Mesenteric fat pad (tissue), 1 donor: ENCODE data around the gene DYNC1I2. TPM values are rescaled to one million over a fixed set of nuclear protein-coding genes. Genes with fewer than 3 reads are reported as not detected.
A peak's percentile ranks its signal among the peaks of the same experiment; 100 is the strongest.

Experiments used
- DNase-seq: peaks from one replicate; pipeline ENCODE4 v3.0.0-alpha.2; 2020; ENCODE audit warnings: low spot score
- long read RNA-seq: library from polyadenylated mRNA; unstranded; transcript quantifications from one replicate; pipeline ENCODE4 v2.0.0, GENCODE V29; 2020
- total RNA-seq: library from RNA; stranded (reverse); fragmentation: NEBNext Ultra II Directional; extraction: Animal tissue kit (Norgen Biotek cat#: 25700); gene quantifications from one replicate; pipeline ENCODE4 v1.2.1, GENCODE V29; 2021
- donor health status: DM: yes; HTN: yes; CAD: no.

DYNC1I2 gene
- total RNA-seq = 73.6 TPM
- long read RNA-seq, transcript DYNC1I2-201 (16 exons, 2,589 nt) = minor isoform, 13 of 59 reads
- long read RNA-seq, transcript DYNC1I2-203 (16 exons, 2,572 nt) = major isoform, 21 of 59 reads
- long read RNA-seq, partial matches to known transcripts = 12 of 59 reads
- long read RNA-seq, other reads (novel, unspliced or antisense) = 8 of 59 reads

DNA sequence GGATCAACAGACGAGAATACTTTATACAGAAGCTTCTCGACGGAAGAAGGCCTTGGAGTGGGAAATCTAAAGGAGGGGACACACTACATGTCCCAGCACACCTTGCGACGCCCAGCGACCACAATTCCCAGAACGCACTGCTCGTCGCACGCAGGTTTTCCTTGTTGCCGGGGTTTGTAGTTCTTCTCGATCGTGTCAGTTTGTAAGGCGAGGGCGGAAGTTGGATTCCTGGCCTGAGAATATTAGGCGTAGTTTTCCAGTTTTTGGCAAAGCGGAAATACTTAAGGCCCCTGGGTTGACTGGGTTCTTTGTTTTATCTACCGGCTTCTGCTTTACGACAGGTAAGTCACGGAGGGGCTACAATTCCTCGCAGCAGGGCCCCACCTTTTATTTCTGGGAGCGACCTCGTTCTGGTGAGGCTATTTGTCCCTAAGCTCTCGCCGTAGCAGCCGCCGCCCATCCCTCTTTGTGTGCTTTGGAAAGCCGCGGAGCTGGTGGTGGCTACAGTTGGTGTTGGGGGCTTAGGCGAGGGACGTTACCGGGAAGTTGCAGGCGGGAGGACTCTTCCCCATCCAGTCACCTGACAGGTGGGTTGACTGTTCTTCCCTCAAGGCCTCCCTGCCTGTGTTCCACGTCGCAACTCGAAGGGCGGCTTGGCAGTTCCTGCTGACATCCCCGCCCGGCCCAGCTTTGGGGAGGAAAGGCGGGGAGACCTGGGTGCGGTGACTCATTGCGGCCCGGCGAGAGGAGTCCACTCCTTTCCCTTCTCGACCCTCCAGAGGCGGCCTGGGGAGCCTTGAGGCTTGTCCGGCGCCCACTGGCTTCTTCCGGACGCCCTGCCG is at the start of gene DYNC1I2:
TSS of gene DYNC1I2 (plus strand) at position 183 of the 842 bp plus-strand sequence. CDS start 2,687 bp downstream, outside the sequence.
- DNase-seq = peak; percentile 93

GRCh38 chr2:171651667-171652415 is 35.4 kb upstream of the DYNC1I2 start:
- DNase-seq = no peak

DNA sequence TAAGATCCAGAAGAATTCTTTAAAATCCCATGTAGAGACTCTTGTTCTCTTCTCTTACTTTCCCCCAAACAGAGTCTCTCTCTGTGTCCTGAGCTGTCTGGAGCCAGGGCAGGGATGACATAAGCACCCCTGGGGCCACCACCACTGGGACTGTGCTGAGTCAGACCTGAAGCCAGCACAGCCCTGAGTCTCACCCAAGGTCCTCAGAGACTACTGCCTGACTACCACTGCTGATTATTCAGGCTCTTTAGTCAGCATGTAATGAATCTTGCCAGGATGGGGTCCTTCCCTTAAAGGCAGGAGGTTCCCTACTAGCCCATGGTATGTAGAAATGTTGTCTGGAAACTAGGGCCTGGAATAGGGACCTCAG is 34.9 kb upstream of the DYNC1I2 start:
- no peak for DNase-seq

DNA sequence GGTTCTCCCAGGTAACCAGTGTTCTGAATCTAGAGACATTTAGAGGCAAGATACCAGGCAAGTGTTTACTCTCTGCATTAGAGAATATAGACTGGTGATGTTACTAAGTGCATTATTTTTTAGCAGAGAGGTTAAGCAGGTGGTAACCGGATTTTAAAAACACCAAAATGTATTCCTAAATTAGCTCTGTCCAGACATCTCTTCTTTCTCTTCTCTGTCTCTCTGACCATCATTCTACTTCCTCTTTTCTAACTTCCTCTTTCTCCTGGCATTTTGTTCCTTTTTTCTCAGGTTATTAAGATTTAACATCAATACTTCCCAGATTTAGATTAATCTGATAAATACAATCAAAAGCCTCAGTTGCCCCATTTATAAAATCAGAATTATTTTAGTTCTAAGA is 31.7 kb upstream of the DYNC1I2 start:
- DNase-seq = no peak

DNA sequence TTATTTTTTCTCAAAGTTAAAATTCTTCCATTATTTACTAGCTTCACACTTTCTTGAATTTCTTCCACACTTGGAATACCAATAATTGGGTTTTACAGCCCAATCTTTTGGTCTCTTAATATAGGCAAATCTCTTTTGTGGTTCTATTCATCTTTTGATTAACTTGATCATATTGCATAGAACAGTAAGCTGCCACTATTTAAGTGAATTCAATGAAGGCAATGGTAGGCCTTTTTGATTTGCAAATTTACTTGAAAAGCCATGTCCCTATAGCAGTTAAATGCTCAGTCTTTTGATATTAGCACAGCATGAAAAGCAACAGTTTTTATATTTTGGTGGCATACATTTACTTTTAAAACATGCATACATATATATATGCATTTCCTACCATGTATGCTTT is 20.2 kb upstream of the DYNC1I2 start:
- no peak for DNase-seq

- no peak for DNase-seq
Measured at GRCh38 chr2:171668183-171668582, 19.1 kb upstream of the DYNC1I2 start.

DNA sequence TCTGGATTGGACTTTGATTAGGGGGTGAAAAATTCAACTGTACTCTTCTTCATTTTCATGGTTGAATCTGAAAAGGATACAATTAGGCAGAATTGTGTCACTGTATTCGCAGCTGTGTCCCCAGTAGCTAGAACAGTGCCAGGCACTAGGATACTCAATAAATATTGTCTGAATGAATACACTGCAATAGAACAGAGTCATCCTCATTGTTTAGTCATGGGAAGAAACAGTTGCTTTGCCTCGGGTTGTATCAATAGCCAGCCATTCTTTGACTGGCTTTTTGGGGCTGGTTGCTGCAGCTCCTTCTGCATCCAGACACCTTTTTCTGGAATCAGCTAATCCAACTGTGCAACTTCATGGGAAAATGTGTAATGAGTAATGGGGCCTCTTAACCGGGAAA is 18.1 kb upstream of the DYNC1I2 start:
- DNase-seq = no peak

DNA sequence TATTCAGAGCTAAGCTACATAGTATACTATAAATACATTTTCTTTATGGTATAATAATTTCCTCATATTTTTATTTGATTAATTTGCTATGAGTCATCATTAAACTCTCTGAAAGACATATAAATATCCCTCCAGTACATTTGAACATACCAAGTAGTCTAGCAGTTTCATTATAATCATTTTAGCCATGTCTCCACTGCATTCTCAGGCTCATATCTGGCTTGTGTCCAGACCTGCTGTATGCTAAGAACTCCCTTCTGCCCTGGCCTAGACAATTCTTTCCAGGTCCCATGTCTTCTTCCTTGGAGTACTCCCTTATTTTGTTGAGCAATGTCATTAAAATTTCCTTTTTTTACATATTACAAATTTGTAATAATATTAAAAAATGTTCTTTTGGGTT is 16.6 kb upstream of the DYNC1I2 start:
- no peak for DNase-seq

DNA sequence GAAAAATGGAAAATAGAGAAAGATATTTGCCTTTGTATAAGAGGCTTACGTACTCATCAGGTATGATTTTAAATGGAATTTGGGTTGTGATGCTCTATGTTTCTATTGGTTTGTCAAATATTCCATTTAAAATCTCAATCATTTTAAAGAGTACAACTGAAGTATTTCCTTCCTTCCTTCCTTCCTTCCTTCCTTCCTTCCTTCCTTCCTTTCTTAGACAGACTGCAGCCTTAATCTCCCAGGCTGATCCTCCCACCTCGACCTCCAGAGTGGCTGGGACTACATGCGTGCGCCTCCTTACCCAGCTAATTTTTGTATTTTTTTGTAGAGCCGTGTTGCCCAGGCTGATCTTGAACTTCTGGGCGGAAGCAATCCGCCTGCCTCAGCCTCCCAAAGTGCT is 15.4 kb upstream of the DYNC1I2 start:
- DNase-seq = no peak

- DNase-seq = no peak
Measured at GRCh38 chr2:171673905-171674304, 13.4 kb upstream of the DYNC1I2 start.

GRCh38 chr2:171675810-171676345 is 11.4 kb upstream of the DYNC1I2 start:
- DNase-seq = no peak

DNA sequence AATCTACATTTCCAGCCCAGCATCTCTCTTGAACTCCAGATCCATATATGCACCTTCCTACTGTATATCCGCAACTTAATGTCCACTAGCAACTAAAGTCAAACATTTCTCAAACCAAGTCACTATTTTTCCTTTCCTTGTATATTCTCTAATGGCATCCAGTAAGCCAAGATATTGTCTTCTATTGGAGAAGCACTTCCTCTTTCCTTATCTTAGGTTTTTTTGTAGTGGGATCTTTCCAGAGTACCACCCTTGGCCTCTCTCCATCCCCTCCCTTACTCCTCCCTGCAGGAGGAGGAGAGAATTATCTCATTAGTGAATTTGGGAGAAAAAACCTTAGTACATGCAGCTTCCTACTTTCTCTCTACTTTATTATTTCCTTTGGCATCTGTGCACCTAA is 8.7 kb upstream of the DYNC1I2 start:
- no peak for DNase-seq

DNA sequence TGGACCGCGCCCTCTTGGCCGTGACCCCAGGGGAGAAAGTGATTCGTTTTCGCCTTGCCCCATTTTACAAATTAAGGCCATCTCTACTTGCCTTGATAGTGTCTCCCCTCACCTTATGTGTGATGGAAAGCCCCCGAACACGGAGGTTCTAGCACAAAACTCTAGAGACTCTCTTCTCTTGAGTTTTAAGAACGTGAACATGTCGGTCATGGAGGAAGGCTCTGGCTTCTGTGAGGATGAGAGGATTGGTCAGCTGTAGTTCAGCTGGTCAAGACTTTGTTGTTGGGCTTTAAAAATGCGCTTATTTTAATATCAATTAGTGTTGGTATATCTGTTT is 828 bp downstream of the DYNC1I2 start:
- no peak for DNase-seq

DNA sequence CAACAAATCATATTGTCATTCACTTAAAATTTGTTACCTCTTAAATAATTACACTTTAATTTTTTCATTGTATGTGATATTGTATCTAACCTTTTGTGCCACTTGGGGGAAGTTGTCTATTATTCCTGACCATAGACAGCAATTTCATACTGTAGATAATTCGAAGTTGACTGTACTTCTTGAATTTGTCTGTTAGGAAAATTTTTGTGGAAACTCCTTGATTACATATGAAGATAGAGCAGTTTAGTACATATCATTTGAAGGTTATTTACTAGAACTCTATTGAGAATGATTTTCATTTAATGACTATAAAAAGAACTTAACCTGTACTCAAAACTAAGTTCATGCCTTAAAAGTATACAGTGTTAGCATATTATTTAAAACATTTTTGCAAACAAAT is 5.1 kb downstream of the DYNC1I2 start:
- DNase-seq = no peak

- no peak for DNase-seq
Measured at GRCh38 chr2:171702781-171703556, 15.7 kb downstream of the DYNC1I2 start.

GRCh38 chr2:171703574-171704347 is 16.5 kb downstream of the DYNC1I2 start:
- DNase-seq = no peak

GRCh38 chr2:171706152-171706803 is 19.0 kb downstream of the DYNC1I2 start:
- no peak for DNase-seq

GRCh38 chr2:171707752-171708151 is 20.5 kb downstream of the DYNC1I2 start:
- no peak for DNase-seq

- no peak for DNase-seq
Measured at GRCh38 chr2:171709011-171709685, 21.9 kb downstream of the DYNC1I2 start.
